Renal pelvis (tissue), 4 donors: ENCODE measurements around the gene KCNMA1. TPM values are rescaled to one million over a fixed set of nuclear protein-coding genes. Genes with fewer than 3 reads are reported as not detected.

Experiments used
- DNase-seq: peaks from one replicate; pipeline ENCODE4 v3.0.0-alpha.2; 2013
- polyA plus RNA-seq, 3 donors: library from polyadenylated mRNA; unstranded; fragments of 120-200 nt; gene quantifications; one replicate each; pipeline ENCODE4 v1.2.1, GENCODE V29; 2013; ENCODE audit not compliant: insufficient read length in 3 of 3

Gene KCNMA1
- polyA plus RNA-seq, 3 donors: 3.2 to 3.9 (median 3.4) TPM

DNA sequence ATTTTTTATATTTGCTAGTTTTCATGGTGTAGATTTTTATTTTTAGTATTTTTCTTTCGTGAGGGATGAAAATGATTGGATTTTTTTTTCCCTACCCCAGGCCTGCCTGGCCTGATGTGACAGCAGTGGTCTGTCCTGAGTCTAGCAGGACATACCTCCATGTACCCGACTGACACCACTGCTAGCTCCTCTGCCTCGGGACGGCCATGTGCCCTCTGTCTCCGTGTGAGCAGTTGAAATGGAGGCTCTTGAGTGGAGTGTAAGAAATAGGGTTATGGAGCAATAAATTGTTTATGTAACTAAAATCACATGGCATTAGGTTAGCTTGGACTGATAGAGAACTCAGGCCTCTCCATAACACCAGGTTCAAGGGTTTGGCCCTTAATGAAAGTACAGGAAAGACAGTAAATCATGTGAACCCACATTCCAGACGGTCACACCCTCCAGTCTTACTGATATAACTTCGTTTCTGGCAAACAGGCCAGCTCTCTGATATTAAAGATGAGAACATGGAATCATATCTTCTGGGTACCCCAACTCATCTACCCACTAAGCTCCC, 734.1 kb downstream of the KCNMA1 start:
- no peak for DNase-seq

GRCh38 chr10:76902949-76903348, 734.7 kb downstream of the KCNMA1 start:
- no peak for DNase-seq

GRCh38 chr10:76901701-76902100, 735.9 kb downstream of the KCNMA1 start:
- no peak for DNase-seq

GRCh38 chr10:76899490-76899889, 738.1 kb downstream of the KCNMA1 start:
- no peak for DNase-seq

DNA sequence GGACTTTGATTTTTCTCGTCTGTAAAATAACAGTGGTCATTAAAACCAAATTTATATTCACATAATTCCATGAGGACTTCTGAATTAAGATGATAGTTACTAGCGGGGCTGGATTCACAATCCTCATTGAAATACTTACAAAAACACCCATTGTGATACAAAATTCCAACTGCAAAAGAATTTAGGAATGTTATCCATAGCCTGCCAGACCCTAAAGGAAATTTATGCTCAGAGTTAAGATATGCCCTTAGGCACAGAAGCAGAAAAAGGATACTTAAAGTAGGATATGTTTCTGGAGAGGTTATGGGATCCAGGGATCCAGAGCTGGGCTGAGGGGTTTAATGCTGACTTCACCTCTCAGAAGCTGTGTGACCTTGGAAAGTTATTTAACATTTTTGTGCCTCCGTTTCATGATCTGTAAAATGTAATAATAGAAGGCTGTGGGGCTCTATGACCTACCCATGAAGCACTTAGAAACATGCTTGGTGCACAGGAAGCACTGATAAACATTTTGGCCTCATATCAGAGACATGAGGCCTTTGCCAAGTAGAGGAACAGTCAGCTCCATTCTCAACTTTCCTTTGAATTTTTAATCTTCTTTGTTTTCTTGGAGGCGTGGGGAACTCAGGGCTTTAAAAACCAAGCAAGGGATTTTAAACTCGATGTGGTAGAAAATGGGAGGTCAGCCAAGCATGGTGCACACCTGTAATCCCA, 744.7 kb downstream of the KCNMA1 start:
- no peak for DNase-seq

GRCh38 chr10:76887223-76888010, 750.2 kb downstream of the KCNMA1 start:
- DNase-seq: no peak

GRCh38 chr10:76885816-76886215, 751.8 kb downstream of the KCNMA1 start:
- DNase-seq: peak; percentile 30

GRCh38 chr10:76884673-76885275, 752.8 kb downstream of the KCNMA1 start:
- DNase-seq: no peak

DNA sequence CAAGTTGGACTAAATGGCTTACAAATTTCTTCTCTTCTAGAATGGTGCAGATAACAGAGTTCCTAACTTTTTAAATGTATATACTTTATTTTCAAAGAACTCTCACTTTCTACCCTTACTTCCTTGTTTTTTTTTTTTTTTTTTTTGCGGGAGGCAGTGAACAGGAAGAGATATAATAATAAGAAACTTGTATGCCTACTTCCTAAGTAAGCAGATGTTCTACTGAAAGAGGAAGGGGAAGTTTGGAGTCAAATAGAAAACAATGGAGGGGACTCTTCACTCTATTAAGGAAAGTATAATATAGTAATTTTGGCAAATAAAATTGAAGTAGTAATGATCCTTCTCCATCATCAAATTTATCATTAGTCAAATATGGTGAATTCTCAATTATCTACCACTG, 754.0 kb downstream of the KCNMA1 start:
- DNase-seq: no peak

DNA sequence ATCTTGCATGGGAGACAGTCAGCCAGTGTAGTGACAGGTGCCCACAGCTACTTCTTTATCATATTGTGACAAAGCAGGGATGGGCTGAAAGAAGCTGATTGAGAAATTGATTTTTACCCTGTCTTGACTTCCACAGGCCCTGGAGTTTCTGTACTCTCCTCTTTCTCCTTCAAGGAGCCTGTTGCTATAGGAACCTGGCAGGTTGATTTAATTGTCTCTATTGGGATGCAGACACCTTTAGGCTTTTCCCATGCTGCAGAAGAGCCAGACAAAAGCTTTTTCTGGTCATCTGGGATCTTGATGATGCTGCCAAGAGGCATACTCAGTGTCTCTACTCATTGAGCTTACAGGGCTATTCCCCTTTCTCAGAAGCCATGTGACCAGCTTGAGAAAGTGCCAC, 754.8 kb downstream of the KCNMA1 start:
- no peak for DNase-seq

GRCh38 chr10:76882245-76882644, 755.4 kb downstream of the KCNMA1 start:
- no peak for DNase-seq

GRCh38 chr10:76881477-76882220, 756.0 kb downstream of the KCNMA1 start:
- DNase-seq: no peak

DNA sequence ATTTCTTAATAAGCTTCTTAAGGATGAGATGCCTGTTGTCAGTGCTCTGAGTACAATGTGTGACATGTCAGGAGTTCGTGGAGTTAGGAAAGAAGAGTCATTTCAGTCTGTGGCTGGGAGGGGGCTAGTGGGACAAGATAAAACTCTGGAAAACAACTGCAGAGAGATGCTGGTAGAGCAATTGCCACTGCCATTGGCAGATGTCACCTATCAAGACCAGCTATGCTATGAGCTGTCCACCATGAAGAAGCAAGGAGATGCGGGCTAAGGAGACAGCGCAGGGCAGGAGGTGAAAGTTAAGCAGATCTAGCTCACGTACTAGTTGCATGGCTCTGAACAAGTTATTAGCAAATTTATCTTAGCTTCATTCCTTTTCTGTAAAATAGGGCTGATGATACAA, 756.7 kb downstream of the KCNMA1 start:
- DNase-seq: no peak

GRCh38 chr10:76879116-76879913, 758.3 kb downstream of the KCNMA1 start:
- DNase-seq: no peak

GRCh38 chr10:76878514-76878913, 759.1 kb downstream of the KCNMA1 start:
- DNase-seq: no peak

DNA sequence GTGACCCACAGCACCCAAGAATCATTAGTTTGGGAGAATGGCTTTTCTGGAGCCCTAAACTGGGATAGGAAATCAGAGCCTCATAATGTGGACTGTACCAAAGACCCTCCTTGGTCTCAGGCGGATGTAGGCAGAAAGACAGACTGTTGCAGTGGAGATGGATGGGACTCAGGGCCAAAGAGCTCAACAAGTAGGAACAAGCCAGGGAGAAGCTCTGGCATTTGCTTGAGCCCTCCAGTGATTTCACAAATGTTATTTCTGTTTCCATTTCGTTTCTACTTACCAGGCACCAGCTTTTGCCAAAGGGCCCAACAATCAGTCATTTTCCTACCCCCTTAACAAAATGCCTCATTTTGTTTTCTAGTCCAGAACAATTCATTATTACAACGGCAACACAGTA, 762.7 kb downstream of the KCNMA1 start:
- DNase-seq: no peak

- no peak for DNase-seq
Measured at GRCh38 chr10:76874176-76874575, 763.4 kb downstream of the KCNMA1 start.

GRCh38 chr10:76871697-76872295, 765.8 kb downstream of the KCNMA1 start:
- DNase-seq: no peak

DNA sequence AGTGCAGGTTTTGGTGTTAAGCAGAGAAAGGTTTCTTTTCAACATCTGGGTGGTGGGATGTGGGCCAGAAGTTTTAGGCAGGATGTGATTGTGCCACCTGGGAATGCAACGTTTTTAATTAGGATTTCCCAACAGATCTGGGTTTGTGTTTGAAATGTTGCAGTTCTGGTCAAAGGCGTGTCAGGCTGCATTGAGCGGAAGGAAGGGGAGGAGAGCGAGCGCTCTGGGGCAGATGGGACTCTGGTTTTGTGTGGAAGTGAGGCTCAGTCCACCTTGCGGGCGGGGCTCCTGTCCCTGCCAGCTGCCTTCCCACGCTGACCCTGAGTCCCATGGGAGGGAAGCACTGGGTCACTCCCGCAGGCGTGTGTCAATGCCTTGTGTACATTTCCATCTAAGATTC, 767.7 kb downstream of the KCNMA1 start:
- no peak for DNase-seq

- no peak for DNase-seq
Measured at GRCh38 chr10:76868098-76868977, 769.3 kb downstream of the KCNMA1 start.
